GM19452 (cell line): ENCODE measurements around the gene HYAL1.
"Not testable (repeated sequence)": the region's sequence is repeated elsewhere in the genome, so short reads cannot be mapped to it uniquely, and the experiment has no call there.

ENCODE experiments used
- ATAC-seq: cut with Tn5 transposase; IDR thresholded peaks from one replicate; pipeline ENCODE4 v1.9.1; 2021; ENCODE audit not compliant: unreplicated experiment

Gene HYAL1

GRCh38 chr3:50275141-50275995 is 28.0 kb downstream of the HYAL1 start:
- ATAC-seq: no peak

GRCh38 chr3:50274371-50275104 is 28.8 kb downstream of the HYAL1 start:
- ATAC-seq: no peak

- no peak for ATAC-seq
Measured at GRCh38 chr3:50273689-50274065, 29.7 kb downstream of the HYAL1 start.

DNA sequence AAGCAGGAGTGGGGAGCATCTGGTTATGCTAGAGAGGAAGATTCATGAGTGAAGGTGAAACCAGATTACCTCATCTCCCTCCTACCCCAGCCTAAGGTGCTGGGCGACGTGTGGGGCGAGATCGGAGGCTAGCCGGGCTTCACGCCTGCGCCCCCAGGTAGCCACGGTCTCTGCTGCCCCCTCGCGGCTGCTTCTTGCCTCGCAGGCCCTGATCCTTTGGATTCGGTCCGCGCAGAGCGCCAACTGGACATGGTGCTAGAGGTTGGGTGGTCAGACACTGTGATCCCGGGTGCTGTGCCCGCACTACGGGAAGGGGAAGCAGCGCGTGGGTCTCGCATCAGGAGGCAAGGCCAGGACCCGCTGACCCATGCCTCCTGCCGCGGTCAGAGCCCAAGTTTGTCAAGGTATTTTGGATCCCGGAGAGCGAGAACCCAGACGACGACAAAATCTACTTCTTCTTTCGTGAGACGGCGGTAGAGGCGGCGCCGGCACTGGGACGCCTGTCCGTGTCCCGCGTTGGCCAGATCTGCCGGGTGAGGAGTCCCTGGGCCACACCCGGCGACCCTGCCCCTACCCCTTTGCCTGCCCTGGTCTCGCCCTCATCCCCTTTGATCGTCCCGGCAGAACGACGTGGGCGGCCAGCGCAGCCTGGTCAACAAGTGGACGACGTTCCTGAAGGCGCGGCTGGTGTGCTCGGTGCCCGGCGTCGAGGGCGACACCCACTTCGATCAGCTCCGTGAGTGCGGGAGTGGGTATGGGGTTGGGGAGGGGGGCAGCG is 30.3 kb downstream of the HYAL1 start:
- peak; percentile 84 for ATAC-seq

DNA sequence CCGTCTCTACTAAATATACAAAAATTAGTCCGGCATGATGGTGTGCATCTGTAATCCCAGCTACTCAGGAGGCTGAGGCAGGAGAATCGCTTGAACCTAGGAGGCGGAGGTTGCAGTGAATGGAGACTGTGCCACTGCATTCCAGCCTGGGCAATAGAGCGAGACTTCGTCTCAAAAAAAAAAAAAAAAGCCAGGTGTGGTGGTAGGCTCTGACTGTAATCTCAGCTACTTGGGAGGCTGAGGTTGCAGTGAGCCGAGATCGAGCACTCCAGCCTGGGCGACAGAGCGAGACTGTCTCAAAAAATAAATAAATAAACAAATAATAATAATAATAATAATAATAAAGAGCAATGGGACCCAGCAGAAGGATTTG is 30.9 kb downstream of the HYAL1 start:
- ATAC-seq: not testable (repeated sequence)

- no peak for ATAC-seq
Measured at GRCh38 chr3:50271314-50271936, 31.9 kb downstream of the HYAL1 start.

- no peak for ATAC-seq
Measured at GRCh38 chr3:50270422-50271224, 32.8 kb downstream of the HYAL1 start.

GRCh38 chr3:50269977-50270413 is 33.4 kb downstream of the HYAL1 start:
- no peak for ATAC-seq

DNA sequence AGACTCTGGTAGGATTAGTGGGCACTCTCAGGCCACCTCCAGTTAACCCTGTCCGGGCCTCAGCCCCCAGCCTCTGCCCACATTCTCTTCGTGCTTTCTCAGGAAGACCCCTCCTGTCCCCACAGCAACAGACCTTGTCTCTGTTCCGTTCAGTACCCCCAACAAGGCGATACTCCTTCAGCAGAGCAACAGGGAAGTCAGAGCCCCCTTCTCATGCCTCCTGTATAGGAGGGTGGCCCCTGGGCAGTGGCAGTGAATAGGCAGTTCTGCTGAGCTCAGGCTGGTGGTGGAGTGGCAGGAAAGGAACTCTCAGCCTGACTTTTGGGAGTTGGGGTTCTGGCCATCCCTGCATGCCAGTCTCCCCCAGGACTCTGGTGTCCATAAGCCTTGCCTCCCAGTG is 33.9 kb downstream of the HYAL1 start:
- no peak for ATAC-seq

- no peak for ATAC-seq
Measured at GRCh38 chr3:50268703-50269451, 34.5 kb downstream of the HYAL1 start, which contains the start of gene SEMA3B. Gene SEMA3B, plus strand, starts transcription at chr3:50269147. Its CDS starts 94 bp downstream, at chr3:50269241.

DNA sequence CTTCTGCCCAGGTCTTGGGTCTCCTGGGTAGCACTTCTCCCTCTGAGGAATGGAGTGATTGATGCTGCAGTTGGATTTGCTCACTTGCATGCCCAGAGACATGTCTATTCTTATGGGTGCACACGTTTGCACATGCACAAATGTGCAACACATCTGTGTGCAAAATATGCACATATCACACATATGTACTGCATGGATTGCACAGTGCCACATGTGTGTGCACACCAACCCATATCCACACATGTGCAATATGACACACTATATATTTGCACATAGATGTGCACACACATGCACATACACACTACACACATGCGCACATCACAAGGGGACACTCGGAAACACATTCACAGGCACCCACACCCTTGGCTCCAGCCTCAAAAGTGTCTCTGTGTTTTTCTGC is 35.1 kb downstream of the HYAL1 start:
- no peak for ATAC-seq

- ATAC-seq: no peak
Measured at GRCh38 chr3:50267280-50267913, 36.0 kb downstream of the HYAL1 start.

GRCh38 chr3:50266836-50267235 is 36.5 kb downstream of the HYAL1 start:
- ATAC-seq: no peak

DNA sequence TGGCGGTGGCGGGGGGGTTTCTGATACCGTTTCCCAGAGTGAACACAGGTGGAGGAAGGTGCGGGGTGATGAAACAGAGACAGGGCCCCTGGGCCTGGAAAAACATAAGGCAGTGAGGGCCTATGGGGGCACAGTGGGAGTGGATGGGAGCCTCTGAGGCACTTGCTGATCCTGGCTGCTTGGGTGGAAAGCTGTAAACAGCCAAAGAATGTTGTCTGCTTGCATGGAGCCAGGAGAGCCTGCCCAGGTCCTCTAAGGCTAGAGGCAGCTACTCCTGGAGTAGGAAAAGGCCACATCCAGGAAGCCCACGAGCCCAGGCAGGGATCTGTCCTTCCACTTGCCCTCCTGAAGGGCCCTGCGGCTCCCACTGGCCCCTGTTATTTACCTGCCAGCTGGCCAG is 37.4 kb downstream of the HYAL1 start:
- ATAC-seq: no peak

- no peak for ATAC-seq
Measured at GRCh38 chr3:50265571-50265970, 37.8 kb downstream of the HYAL1 start.

DNA sequence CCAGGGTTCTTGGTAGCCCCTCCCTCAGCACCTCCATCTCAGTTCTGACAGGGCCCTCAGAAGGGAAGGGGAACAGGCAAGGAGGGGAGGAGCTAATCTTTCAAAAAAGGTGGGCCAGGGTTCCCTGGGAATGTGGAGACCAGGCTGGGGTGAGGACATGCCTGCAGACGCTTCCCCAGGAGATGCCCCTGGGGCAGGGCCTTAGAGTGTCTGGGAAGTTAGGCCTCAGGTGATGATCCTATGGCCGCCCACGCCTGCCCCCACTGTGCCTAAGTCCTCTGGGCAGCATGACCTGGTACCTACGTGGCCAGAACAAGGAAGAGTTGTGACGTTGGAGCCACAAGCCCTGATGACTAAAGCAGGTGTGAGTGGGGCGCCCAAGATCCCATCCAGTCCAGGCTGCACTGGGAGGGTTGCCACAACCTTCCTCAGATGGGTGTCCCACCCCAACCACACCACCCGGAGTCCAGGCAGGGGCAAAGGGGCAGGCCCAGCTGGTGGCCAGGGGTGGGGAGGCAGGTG is 38.3 kb downstream of the HYAL1 start:
- ATAC-seq: no peak

DNA sequence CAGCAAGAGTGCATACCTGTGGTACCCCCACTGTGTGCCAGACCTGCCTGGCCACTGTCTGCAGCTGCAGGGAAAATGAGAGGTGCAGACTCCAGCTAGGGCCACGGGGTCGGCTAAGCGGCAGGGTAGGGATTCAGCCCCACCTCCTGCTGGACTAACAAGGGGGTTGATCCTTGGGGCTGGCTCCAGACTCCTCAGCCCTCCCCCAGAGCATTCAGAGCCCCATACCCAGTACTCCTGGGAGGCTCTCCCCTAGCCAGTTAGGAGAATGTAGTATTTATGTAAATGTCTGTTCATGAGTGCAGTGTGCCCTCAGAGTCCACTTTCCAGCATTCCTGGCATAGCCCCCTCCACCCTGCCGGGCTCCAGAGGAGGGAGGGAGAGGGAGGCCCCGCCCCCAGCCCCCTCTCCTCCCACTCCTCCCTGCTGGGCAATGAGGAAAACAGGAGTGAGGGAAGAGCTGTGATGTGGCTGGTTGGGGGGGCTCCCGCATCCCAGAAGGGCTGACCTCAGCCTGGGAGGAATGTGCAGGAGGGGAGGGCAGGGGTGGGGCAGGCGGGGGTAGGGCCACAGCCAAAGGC is 38.9 kb downstream of the HYAL1 start:
- ATAC-seq: no peak
